CD14-positive monocyte (primary cell): ENCODE data around the gene ACSM2B. TPM values are rescaled to one million over a fixed set of nuclear protein-coding genes. Genes with fewer than 3 reads are reported as not detected.

Experiments used
- DNase-seq, 3 donors: peaks; one replicate each; pipeline ENCODE4 v3.0.0-alpha.2; 2011 to 2022
- H2AFZ ChIP-seq: 2 replicates; pipeline ENCODE4 v1.6.0; 2012; ENCODE audit warnings: mild to moderate bottlenecking, low read depth, low read length, inconsistent platforms; ENCODE audit not compliant: insufficient read depth, poor library complexity, severe bottlenecking
- H3K27ac ChIP-seq, 2 donors: 1 replicate in 1 of 2; 2 replicates in 1 of 2; pipeline ENCODE4 v1.5.1; 2012 to 2013; ENCODE audit warnings: low read length in 2 of 2, control low read depth in 1 of 2, inconsistent platforms in 1 of 2, low read depth in 1 of 2, mild to moderate bottlenecking in 1 of 2
- H3K27me3 ChIP-seq, 2 donors: one replicate each; pipeline versions ENCODE4 v1.6.0 to v1.6.1; 2011 to 2013; ENCODE audit warnings: low read length in 2 of 2; ENCODE audit not compliant: control insufficient read depth in 2 of 2, insufficient read depth in 2 of 2
- H3K36me3 ChIP-seq, 2 donors: replicated peaks in 1 of 2; 1 replicate in 1 of 2; 2 replicates in 1 of 2; pipeline versions ENCODE4 v1.5.1 to v1.6.1; 2012 to 2013; ENCODE audit warnings: low read length in 2 of 2, control low read depth in 1 of 2, inconsistent platforms in 1 of 2, mild to moderate bottlenecking in 1 of 2; ENCODE audit not compliant: insufficient read depth in 2 of 2, control insufficient read depth in 1 of 2
- H3K4me1 ChIP-seq, 2 donors: 1 replicate in 1 of 2; 2 replicates in 1 of 2; pipeline versions ENCODE4 v1.5.1 to v1.6.1; 2012 to 2013; ENCODE audit warnings: low read length in 2 of 2, control low read depth in 1 of 2, inconsistent platforms in 1 of 2, mild to moderate bottlenecking in 1 of 2, moderate library complexity in 1 of 2; ENCODE audit not compliant: insufficient read depth in 2 of 2, control insufficient read depth in 1 of 2
- H3K4me2 ChIP-seq: replicated peaks from 2 replicates; pipeline ENCODE3; 2012; ENCODE audit warnings: low read length, moderate library complexity, mild to moderate bottlenecking; ENCODE audit not compliant: poor library complexity, severe bottlenecking; ENCODE audit errors: extremely low read depth
- H3K4me3 ChIP-seq, 3 experiments: fragments of 200-600 bp in 1 of 3; sonication (generic) in 1 of 3; replicated peaks in 1 of 3; 1 replicate in 2 of 3; 2 replicates in 1 of 3; pipeline ENCODE4 v1.5.1; 2011 to 2013; ENCODE audit warnings: low read length in 3 of 3, mild to moderate bottlenecking in 3 of 3, control low read depth in 2 of 3, low read depth in 2 of 3, inconsistent platforms in 1 of 3, moderate library complexity in 1 of 3
- H3K79me2 ChIP-seq: 2 replicates; pipeline ENCODE4 v1.6.0; 2012; ENCODE audit warnings: mild to moderate bottlenecking, control low read depth, inconsistent platforms, low read length, moderate library complexity; ENCODE audit not compliant: insufficient read depth
- H3K9ac ChIP-seq: 2 replicates; pipeline ENCODE4 v1.6.0; 2017; ENCODE audit warnings: low read length, mild to moderate bottlenecking; ENCODE audit not compliant: insufficient read depth, poor library complexity, severe bottlenecking
- H3K9me3 ChIP-seq, 2 donors: replicated peaks in 1 of 2; 1 replicate in 1 of 2; 2 replicates in 1 of 2; pipeline versions ENCODE4 v1.5.1 to v1.6.1; 2012 to 2013; ENCODE audit warnings: low read length in 2 of 2, control low read depth in 1 of 2; ENCODE audit not compliant: control insufficient read depth in 1 of 2, insufficient read depth in 1 of 2
- H4K20me1 ChIP-seq: 2 replicates; pipeline ENCODE4 v1.6.0; 2012; ENCODE audit warnings: mild to moderate bottlenecking, low read length, control low read depth, moderate library complexity; ENCODE audit not compliant: insufficient read depth
- H3K27ac Mint-ChIP-seq, 7 donors: one replicate each; pipeline ENCODE4 v1.8.0; 2020; ENCODE audit warnings: mild to moderate bottlenecking in 7 of 7, mixed read lengths in 7 of 7, moderate library complexity in 6 of 7, inconsistent platforms in 2 of 7
- H3K27me3 Mint-ChIP-seq, 3 donors: one replicate each; pipeline ENCODE4 v1.8.0; 2021 to 2022; ENCODE audit warnings: low read depth in 3 of 3, mild to moderate bottlenecking in 3 of 3, mixed read lengths in 3 of 3, moderate library complexity in 3 of 3, inconsistent platforms in 1 of 3
- H3K36me3 Mint-ChIP-seq, 2 donors: one replicate each; pipeline ENCODE4 v1.8.0; 2020; ENCODE audit warnings: mixed read lengths in 2 of 2, inconsistent platforms in 1 of 2, mild to moderate bottlenecking in 1 of 2
- H3K4me1 Mint-ChIP-seq: one replicate; pipeline ENCODE4 v1.8.0; 2020; ENCODE audit warnings: mild to moderate bottlenecking, mixed read lengths
- H3K4me3 Mint-ChIP-seq, 2 donors: one replicate each; pipeline ENCODE4 v1.8.0; 2020; ENCODE audit warnings: mild to moderate bottlenecking in 2 of 2, mixed read lengths in 2 of 2, moderate library complexity in 1 of 2
- H3K9me3 Mint-ChIP-seq, 7 donors: one replicate each; pipeline ENCODE4 v1.8.0; 2020 to 2022; ENCODE audit warnings: mixed read lengths in 7 of 7, mild to moderate bottlenecking in 6 of 7, moderate library complexity in 6 of 7, inconsistent platforms in 2 of 7
- WGBS: methylation state at CpG from one replicate; pipeline ENCODE4 v1.1.5; 2013; ENCODE audit warnings: missing lambda C conversion rate; ENCODE audit not compliant: insufficient coverage; 5-methylcytosine and 5-hydroxymethylcytosine counted together
- intact Hi-C, 2 donors: fragments of 100-400 bp; cut with micrococcal nuclease; formaldehyde crosslinking; loops; one replicate each; pipeline versions ENCODE4 v1.15.0 to v1.15.1; 2023
- polyA plus RNA-seq, 3 donors: library from polyadenylated mRNA; depleted of rRNA in 1 of 3; unstranded in 2 of 3; stranded (reverse) in 1 of 3; fragments of 300-500 nt in 2 of 3; fragments of >200 nt in 1 of 3; fragmentation: Illumina TruSeq in 2 of 3; gene quantifications; 1 replicate in 2 of 3; 2 replicates in 1 of 3; pipeline ENCODE4 v1.2.3, GENCODE V29; 2012 to 2021
- TF ChIP-seq, protein P1 (sequence below): fragments of 200-600 bp; IDR thresholded peaks from one replicate; pipeline ENCODE4 v1.8.0; 2022; ENCODE audit warnings: antibody characterized with exemption, mild to moderate bottlenecking

Gene ACSM2B
- polyA plus RNA-seq, 3 donors: not detected

DNA sequence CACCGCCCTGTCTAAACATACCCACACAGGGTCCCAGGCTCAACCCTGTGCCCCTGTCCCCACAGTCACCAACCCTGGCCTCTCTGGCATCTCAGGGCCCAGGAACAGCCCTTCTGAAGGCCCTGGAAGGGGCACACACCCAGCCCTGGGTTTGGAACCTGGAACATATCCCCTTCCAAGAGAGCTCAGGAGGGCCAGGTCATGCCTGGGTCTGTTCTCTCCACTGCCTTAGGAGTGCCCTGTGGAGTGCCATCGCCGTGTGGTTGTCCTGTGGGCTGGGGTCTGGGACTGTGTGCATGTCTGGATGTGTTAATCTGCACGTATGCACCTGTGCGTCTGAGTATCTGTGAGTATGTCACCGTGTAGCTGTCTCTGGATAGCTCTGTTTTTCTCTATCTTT is 45.2 kb upstream of the ACSM2B start:
- TF ChIP-seq, protein P1, sequence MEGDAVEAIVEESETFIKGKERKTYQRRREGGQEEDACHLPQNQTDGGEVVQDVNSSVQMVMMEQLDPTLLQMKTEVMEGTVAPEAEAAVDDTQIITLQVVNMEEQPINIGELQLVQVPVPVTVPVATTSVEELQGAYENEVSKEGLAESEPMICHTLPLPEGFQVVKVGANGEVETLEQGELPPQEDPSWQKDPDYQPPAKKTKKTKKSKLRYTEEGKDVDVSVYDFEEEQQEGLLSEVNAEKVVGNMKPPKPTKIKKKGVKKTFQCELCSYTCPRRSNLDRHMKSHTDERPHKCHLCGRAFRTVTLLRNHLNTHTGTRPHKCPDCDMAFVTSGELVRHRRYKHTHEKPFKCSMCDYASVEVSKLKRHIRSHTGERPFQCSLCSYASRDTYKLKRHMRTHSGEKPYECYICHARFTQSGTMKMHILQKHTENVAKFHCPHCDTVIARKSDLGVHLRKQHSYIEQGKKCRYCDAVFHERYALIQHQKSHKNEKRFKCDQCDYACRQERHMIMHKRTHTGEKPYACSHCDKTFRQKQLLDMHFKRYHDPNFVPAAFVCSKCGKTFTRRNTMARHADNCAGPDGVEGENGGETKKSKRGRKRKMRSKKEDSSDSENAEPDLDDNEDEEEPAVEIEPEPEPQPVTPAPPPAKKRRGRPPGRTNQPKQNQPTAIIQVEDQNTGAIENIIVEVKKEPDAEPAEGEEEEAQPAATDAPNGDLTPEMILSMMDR: no peak
- H3K9ac ChIP-seq: no peak overlapping the region
- Mint-ChIP-seq H3K4me1 (no peaks in the 10 kb centered on the region), H3K4me3 (no peak overlapping the region), H3K27me3 (peaks cover 0 to 5% (median 4%) of the 10 kb centered on the region in 3 donors), H3K36me3 (no peaks in the 10 kb centered on the region), H3K27ac (no peak overlapping the region), H3K9me3 (peaks cover 0 to 2% (median 0%) of the 10 kb centered on the region in 7 donors)
- intact Hi-C loops: no loop called here
- no peak overlapping the region for H3K4me3 ChIP-seq
- H3K27me3 ChIP-seq: peaks cover 0 to 2% of the 10 kb centered on the region in 2 donors
- 100% methylated on average over 6 of the region's 6 CpGs for WGBS
- no peaks in the 10 kb centered on the region for H4K20me1 ChIP-seq
- no peaks in the 10 kb centered on the region for H3K36me3 ChIP-seq
- no peaks in the 10 kb centered on the region for H3K9me3 ChIP-seq
- H3K27ac ChIP-seq: no peak overlapping the region
- no peak overlapping the region for H2AFZ ChIP-seq
- DNase-seq: no peak
- H3K79me2 ChIP-seq: no peaks in the 10 kb centered on the region
- no peak overlapping the region for H3K4me2 ChIP-seq
- no peaks in the 10 kb centered on the region for H3K4me1 ChIP-seq

DNA sequence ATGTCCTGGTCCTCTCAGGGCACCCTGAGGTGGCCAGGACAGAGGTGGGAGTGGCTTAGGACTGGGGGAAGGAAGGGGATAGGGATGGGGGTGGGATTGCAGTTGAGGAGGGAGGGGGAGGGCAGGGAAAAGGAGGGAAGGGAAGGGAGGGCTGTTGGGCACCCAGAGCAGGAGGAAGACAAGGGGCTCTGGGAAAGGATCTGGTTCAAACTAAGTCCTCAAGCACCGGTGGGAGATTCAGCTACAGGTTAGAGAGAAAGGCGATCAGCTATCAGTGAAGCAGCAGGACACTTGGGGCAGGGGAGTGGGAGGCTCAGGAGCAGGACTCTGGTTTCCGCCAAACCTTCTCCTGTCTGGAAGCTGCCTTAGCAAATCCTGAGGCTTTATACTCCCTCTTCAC is 44.6 kb upstream of the ACSM2B start:
- WGBS: no CpG with 5 or more reads among the region's 3 CpGs
- Histone ChIP-seq H3K27ac (no peak overlapping the region), H3K9me3 (no peaks in the 10 kb centered on the region), H3K4me2 (no peak overlapping the region), H3K79me2 (no peaks in the 10 kb centered on the region), H3K9ac (no peak overlapping the region), H3K4me1 (no peaks in the 10 kb centered on the region), H3K27me3 (peaks cover 0 to 2% of the 10 kb centered on the region in 2 donors), H3K36me3 (no peaks in the 10 kb centered on the region), H2AFZ (no peak overlapping the region), H4K20me1 (no peaks in the 10 kb centered on the region), H3K4me3 (no peak overlapping the region)
- no peak for DNase-seq
- TF ChIP-seq, protein P1: no peak
- no peaks in the 10 kb centered on the region for H3K36me3 Mint-ChIP-seq
- intact Hi-C loops: no loop called here
- no peak overlapping the region for H3K27ac Mint-ChIP-seq
- H3K4me1 Mint-ChIP-seq: no peaks in the 10 kb centered on the region
- peaks cover 0 to 2% (median 0%) of the 10 kb centered on the region in 7 donors for H3K9me3 Mint-ChIP-seq
- peaks cover 0 to 5% (median 4%) of the 10 kb centered on the region in 3 donors for H3K27me3 Mint-ChIP-seq
- H3K4me3 Mint-ChIP-seq: no peak overlapping the region
